Osteocyte (in vitro differentiated cells): ENCODE data around the gene CTDSP1. TPM values are rescaled to one million over a fixed set of nuclear protein-coding genes. Genes with fewer than 3 reads are reported as not detected.
A peak's percentile ranks its signal among the peaks of the same experiment; 100 is the strongest.

Source experiments
- DNase-seq: peaks from one replicate; pipeline ENCODE4 v3.0.0; 2021; ENCODE audit warnings: mixed read lengths; ENCODE audit not compliant: unreplicated experiment; ENCODE audit errors: extremely low spot score
- H3K27ac Mint-ChIP-seq: one replicate; pipeline ENCODE4 v1.8.0; 2021; ENCODE audit warnings: mild to moderate bottlenecking, mixed read lengths; ENCODE audit not compliant: unreplicated experiment
- H3K27me3 Mint-ChIP-seq: one replicate; pipeline ENCODE4 v1.8.0; 2021; ENCODE audit warnings: mixed read lengths; ENCODE audit not compliant: unreplicated experiment
- H3K36me3 Mint-ChIP-seq: one replicate; pipeline ENCODE4 v1.8.0; 2021; ENCODE audit warnings: mixed read lengths; ENCODE audit not compliant: unreplicated experiment
- H3K4me1 Mint-ChIP-seq: one replicate; pipeline ENCODE4 v1.8.0; 2021; ENCODE audit warnings: mixed read lengths; ENCODE audit not compliant: unreplicated experiment
- H3K4me3 Mint-ChIP-seq: one replicate; pipeline ENCODE4 v1.8.0; 2021; ENCODE audit warnings: mild to moderate bottlenecking, moderate library complexity, mixed read lengths; ENCODE audit not compliant: unreplicated experiment
- H3K9me3 Mint-ChIP-seq: one replicate; pipeline ENCODE4 v1.8.0; 2021; ENCODE audit warnings: mixed read lengths; ENCODE audit not compliant: unreplicated experiment
- total RNA-seq: library from RNA; stranded (reverse); gene quantifications from 2 replicates; pipeline ENCODE4 v1.2.1, GENCODE V29; 2021
- TF ChIP-seq, protein P1 (sequence below): fragments of 200-600 bp; sonication (generic); IDR thresholded peaks from 2 replicates; pipeline ENCODE4 v1.5.0; 2021; ENCODE audit warnings: antibody characterized with exemption, mild to moderate bottlenecking, moderate library complexity

CTDSP1 gene
- total RNA-seq, 1 donor from 2014 or later: 131 TPM

DNA sequence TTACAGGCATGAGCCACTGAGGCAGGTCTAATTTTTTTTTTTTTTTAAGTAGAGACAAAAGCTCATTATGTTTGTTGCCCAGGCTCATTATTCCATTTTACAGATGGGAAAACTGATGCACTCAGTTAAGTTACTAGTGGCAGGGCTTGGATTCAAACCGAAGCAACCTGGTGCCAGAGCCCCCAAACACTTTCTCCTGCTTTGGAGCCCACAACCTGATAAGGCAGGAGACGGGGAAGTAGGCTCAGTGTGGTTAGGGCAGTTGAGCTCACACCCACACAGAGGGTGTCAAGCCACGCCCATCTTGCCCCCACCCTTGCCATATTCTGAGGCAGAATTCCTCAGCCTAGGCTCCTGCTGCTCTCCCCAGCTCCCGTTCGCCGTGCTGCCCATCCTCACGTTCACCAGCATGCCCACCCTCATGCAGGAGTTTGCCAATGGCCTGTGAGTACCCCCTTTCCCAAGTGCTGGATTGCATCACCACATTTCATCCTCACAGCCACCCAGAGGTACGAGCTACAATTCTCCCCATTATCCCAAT is 5.8 kb upstream of the CTDSP1 start:
- Mint-ChIP-seq H3K4me3 (no peak overlapping the region), H3K27ac (no peak overlapping the region), H3K36me3 (no peaks in the 10 kb centered on the region), H3K9me3 (no peaks in the 10 kb centered on the region), H3K4me1 (peaks cover 21% of the 10 kb centered on the region), H3K27me3 (no peaks in the 10 kb centered on the region)
- TF ChIP-seq, protein P1, sequence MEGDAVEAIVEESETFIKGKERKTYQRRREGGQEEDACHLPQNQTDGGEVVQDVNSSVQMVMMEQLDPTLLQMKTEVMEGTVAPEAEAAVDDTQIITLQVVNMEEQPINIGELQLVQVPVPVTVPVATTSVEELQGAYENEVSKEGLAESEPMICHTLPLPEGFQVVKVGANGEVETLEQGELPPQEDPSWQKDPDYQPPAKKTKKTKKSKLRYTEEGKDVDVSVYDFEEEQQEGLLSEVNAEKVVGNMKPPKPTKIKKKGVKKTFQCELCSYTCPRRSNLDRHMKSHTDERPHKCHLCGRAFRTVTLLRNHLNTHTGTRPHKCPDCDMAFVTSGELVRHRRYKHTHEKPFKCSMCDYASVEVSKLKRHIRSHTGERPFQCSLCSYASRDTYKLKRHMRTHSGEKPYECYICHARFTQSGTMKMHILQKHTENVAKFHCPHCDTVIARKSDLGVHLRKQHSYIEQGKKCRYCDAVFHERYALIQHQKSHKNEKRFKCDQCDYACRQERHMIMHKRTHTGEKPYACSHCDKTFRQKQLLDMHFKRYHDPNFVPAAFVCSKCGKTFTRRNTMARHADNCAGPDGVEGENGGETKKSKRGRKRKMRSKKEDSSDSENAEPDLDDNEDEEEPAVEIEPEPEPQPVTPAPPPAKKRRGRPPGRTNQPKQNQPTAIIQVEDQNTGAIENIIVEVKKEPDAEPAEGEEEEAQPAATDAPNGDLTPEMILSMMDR: no peak
- DNase-seq: no peak

DNA sequence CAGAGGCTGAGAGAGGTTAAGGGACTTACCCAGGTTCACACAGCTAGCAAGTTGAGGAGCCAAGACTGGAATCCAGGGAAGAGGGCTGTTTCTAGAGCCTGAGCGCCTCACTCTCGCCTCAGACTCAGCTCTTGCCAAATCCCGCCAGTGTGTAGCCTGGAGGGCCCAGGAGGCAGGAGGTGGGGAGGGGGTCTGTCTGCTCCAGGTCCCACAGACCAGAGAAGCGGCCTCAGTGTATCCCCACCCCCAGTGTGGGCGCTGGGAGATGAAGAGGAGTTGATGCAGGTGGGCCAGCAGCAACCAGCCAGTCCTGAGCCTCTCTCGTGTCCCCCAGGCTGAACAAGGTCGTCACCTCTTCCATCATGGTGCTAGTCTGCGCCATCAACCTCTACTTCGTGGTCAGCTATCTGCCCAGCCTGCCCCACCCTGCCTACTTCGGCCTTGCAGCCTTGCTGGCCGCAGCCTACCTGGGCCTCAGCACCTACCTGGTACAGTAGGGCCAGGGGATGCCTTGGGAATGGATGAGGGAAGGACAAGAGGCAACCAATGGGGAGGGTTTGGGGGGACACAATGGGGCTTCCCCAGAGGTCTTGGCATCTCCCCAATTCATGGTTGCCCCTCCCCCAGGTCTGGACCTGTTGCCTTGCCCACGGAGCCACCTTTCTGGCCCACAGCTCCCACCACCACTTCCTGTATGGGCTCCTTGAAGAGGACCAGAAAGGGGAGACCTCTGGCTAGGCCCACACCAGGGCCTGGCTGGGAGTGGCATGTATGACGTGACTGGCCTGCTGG is 5.2 kb upstream of the CTDSP1 start:
- no peak for DNase-seq
- Mint-ChIP-seq H3K36me3 (no peaks in the 10 kb centered on the region), H3K27ac (peak overlapping the region; percentile 10), H3K4me3 (no peak overlapping the region), H3K9me3 (no peaks in the 10 kb centered on the region), H3K27me3 (no peaks in the 10 kb centered on the region), H3K4me1 (peaks cover 24% of the 10 kb centered on the region)
- TF ChIP-seq, protein P1: no peak

DNA sequence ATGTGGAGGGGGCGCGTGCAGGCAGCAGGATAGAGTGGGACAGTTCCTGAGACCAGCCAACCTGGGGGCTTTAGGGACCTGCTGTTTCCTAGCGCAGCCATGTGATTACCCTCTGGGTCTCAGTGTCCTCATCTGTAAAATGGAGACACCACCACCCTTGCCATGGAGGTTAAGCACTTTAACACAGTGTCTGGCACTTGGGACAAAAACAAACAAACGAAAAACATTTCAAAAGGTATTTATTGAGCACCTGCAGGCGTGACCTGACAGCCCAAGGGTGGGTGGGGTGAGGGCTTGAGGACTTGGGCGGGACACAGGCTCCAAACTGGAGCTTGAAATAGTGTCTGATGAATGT is 4.6 kb upstream of the CTDSP1 start:
- TF ChIP-seq, protein P1: no peak
- H3K4me3 Mint-ChIP-seq: no peak overlapping the region
- H3K36me3 Mint-ChIP-seq: no peaks in the 10 kb centered on the region
- no peaks in the 10 kb centered on the region for H3K27me3 Mint-ChIP-seq
- H3K27ac Mint-ChIP-seq: peak overlapping the region; percentile 10
- no peaks in the 10 kb centered on the region for H3K9me3 Mint-ChIP-seq
- H3K4me1 Mint-ChIP-seq: peaks cover 24% of the 10 kb centered on the region
- DNase-seq: no peak

DNA sequence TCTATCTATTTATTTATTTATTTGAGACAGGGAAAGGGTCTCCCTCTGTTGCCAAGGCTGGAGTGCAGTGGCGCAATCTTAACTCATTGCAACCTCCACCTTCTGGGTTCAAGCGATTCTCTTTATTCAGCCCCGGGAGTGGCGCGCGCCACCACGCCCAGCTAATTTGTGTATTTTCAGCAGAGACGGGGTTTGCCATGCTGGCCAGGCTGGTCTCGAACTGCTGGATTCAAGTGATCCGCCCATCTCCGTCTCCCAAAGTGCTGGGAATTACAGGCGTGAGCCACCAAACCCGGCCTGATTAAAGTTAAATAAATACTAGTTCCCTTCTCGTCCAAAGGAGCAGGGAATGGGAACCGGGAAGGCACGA is 4.2 kb upstream of the CTDSP1 start:
- peak overlapping the region; percentile 93 for H3K27ac Mint-ChIP-seq
- TF ChIP-seq, protein P1: no peak

DNA sequence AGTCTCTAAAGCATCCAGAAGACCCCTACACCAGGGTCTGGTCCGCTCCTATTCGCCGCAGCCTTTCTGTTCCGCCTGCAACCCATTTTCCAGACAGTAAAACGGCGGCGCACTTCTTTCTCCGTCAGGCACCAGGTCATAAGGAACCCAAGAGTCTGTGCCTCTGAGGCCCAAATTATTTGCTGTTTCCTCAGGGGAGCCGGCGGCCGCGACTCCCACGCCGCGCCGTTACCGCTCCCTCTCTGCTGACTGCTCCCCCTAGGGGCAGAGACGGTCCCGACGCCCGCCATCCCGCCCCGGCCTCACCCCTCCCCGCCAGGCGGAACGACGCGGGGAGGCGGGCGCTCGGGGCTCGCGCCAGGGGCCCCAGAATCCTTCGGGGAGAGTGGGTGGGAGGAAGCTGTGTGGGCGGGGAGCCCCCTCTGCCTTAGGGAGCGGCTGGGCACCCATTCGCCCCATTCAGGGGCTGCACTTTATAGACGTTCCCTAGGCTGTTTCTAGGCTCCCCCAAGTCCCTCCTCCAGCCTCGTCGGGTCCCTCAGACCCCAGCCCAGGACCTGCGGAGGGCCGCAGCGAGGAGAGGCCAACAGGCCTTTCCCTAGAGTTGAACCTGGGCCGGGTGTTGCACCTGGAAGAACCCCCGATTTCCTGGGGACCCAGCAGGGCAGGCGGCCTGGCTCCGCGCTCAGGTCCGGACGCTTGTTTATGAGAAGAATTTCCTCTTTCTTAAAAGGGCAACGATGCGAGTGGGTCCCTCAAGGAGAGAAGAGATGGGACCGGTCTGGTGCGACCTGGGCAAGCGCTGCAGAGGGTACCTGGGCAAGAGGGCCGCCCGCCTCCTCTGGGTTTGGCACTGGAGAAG is 3.6 kb upstream of the CTDSP1 start:
- Mint-ChIP-seq H3K36me3 (no peaks in the 10 kb centered on the region), H3K4me1 (peaks cover 24% of the 10 kb centered on the region), H3K4me3 (peak overlapping the region; percentile 88), H3K9me3 (no peaks in the 10 kb centered on the region), H3K27ac (peak overlapping the region; percentile 99), H3K27me3 (no peaks in the 10 kb centered on the region)
- DNase-seq: peak; percentile 98
- TF ChIP-seq, protein P1: peak; percentile 98

More for the DNA sequence above, 4.2 kb upstream of the CTDSP1 start:
- Mint-ChIP-seq H3K4me3 (peak overlapping the region; percentile 82), H3K36me3 (no peaks in the 10 kb centered on the region), H3K4me1 (peaks cover 24% of the 10 kb centered on the region), H3K9me3 (no peaks in the 10 kb centered on the region), H3K27me3 (no peaks in the 10 kb centered on the region)
- no peak for DNase-seq
